Fibroblast of lung (primary cell): ENCODE data around the gene HCFC1R1. TPM values are rescaled to one million over a fixed set of nuclear protein-coding genes. Genes with fewer than 3 reads are reported as not detected.

Source experiments
- DNase-seq, 2 donors: peaks; one replicate each; pipeline versions ENCODE4 v3.0.0 to v3.0.0-alpha.2; 2010; ENCODE audit warnings: low read depth in 2 of 2
- H2AFZ ChIP-seq: 2 replicates; pipeline ENCODE4 v1.5.1; 2012; ENCODE audit warnings: low read length, control low read depth, inconsistent platforms
- H3K27ac ChIP-seq: 2 replicates; pipeline ENCODE4 v1.5.1; 2011; ENCODE audit warnings: low read length, control low read depth; ENCODE audit not compliant: insufficient read depth
- H3K27me3 ChIP-seq: 2 replicates; pipeline ENCODE4 v1.5.1; 2011; ENCODE audit warnings: mild to moderate bottlenecking, low read length; ENCODE audit not compliant: control insufficient read depth, insufficient read depth
- H3K36me3 ChIP-seq: 2 replicates; pipeline ENCODE4 v1.5.1; 2011; ENCODE audit warnings: low read length; ENCODE audit not compliant: control insufficient read depth, insufficient read depth
- H3K4me1 ChIP-seq: 2 replicates; pipeline ENCODE4 v1.5.1; 2011; ENCODE audit warnings: low read length; ENCODE audit not compliant: control insufficient read depth, insufficient read depth; ENCODE audit errors: extremely low read depth
- H3K4me2 ChIP-seq: 2 replicates; pipeline ENCODE4 v1.5.1; 2011; ENCODE audit warnings: low read length, control low read depth; ENCODE audit not compliant: insufficient read depth; ENCODE audit errors: extremely low read depth
- H3K4me3 ChIP-seq, 4 experiments: fragments of 200-600 bp in 1 of 4; sonication (generic) in 1 of 4; replicated peaks in 1 of 4; 2 replicates each; pipeline ENCODE4 v1.5.1; 2011 to 2016; ENCODE audit warnings: low read length in 4 of 4, low read depth in 3 of 4, mild to moderate bottlenecking in 3 of 4, control low read depth in 2 of 4, inconsistent platforms in 1 of 4, mixed read lengths in 1 of 4; ENCODE audit not compliant: insufficient read depth in 1 of 4; ENCODE audit errors: control extremely low read depth in 1 of 4
- H3K79me2 ChIP-seq: 2 replicates; pipeline ENCODE4 v1.5.1; 2012; ENCODE audit warnings: mild to moderate bottlenecking, low read length, inconsistent platforms; ENCODE audit not compliant: control insufficient read depth, insufficient read depth
- H3K9ac ChIP-seq: 2 replicates; pipeline ENCODE4 v1.5.1; 2011; ENCODE audit warnings: mild to moderate bottlenecking, low read length, control low read depth; ENCODE audit not compliant: insufficient read depth
- H3K9me3 ChIP-seq: 2 replicates; pipeline ENCODE4 v1.5.1; 2012; ENCODE audit warnings: low read depth, low read length; ENCODE audit not compliant: control insufficient read depth, insufficient read depth
- H4K20me1 ChIP-seq: 2 replicates; pipeline ENCODE4 v1.5.1; 2011; ENCODE audit warnings: low read length; ENCODE audit not compliant: control insufficient read depth, insufficient read depth; ENCODE audit errors: extremely low read depth
- CTCF ChIP-seq, 2 donors: IDR thresholded peaks in 1 of 2; conservative IDR thresholded peaks in 1 of 2; 1 replicate in 1 of 2; 2 replicates in 1 of 2; pipeline ENCODE4 v1.5.1; 2011 to 2012; ENCODE audit warnings: low read length in 2 of 2, control low read depth in 1 of 2, inconsistent platforms in 1 of 2, low read depth in 1 of 2, mild to moderate bottlenecking in 1 of 2
- EZH2 ChIP-seq: IDR thresholded peaks from 2 replicates; pipeline ENCODE4 v1.5.1; 2012; ENCODE audit warnings: low read length, control low read depth, mild to moderate bottlenecking; ENCODE audit errors: missing control alignments
- polyA plus RNA-seq, 2 donors: library from polyadenylated mRNA; depleted of rRNA in 1 of 2; stranded (reverse) in 1 of 2; unstranded in 1 of 2; fragments of >200 nt; gene quantifications; 2 replicates each; pipeline ENCODE4 v1.2.1, GENCODE V29; 2011 to 2012; ENCODE audit warnings: missing spikeins in 1 of 2
- total RNA-seq: library from RNA; depleted of rRNA; stranded (reverse); fragments of >200 nt; gene quantifications from 2 replicates; pipeline ENCODE4 v1.2.1, GENCODE V29; 2014

The HCFC1R1 gene
- total and polyA plus RNA-seq, 2 donors (not counting 1 experiment from before 2014, with no cell fraction given) = 58.0 to 75.5 TPM

DNA sequence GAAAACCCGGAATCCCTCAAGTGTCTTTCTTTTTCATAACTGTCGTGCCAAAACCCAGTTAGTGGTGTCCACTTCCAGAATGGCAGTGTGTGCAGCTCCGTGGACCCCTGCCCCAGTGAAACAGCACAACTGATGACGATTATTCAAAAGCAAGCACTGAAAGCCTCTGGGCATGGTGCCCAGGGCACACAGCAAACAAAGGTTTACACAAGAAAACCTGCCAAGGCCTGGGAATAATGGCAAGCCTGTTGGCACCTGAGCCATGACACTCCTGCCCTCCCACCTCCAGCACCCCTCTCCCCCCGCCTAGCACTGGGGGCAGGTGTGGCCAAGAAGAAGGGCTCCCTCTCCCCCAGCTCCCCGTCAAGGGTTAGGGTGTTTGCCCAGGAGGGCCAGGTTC is 46.3 kb downstream of the HCFC1R1 start:
- H3K4me2 ChIP-seq = no peak overlapping the region
- TF ChIP-seq EZH2 = no peak
- no peaks in the 10 kb centered on the region for H3K27me3 ChIP-seq
- H3K27ac ChIP-seq = no peak overlapping the region
- peaks cover 8% of the 10 kb centered on the region for H3K4me1 ChIP-seq
- peaks cover 2% of the 10 kb centered on the region for H3K36me3 ChIP-seq
- no peak overlapping the region for H2AFZ ChIP-seq
- no peak overlapping the region for H3K9ac ChIP-seq
- no peak for DNase-seq
- H4K20me1 ChIP-seq = no peaks in the 10 kb centered on the region
- H3K9me3 ChIP-seq = no peaks in the 10 kb centered on the region
- H3K4me3 ChIP-seq = no peak overlapping the region
- H3K79me2 ChIP-seq = peaks cover 5% of the 10 kb centered on the region

- no peak overlapping the region for H3K4me3 ChIP-seq
- no peak overlapping the region for H2AFZ ChIP-seq
- peaks cover 8% of the 10 kb centered on the region for H3K4me1 ChIP-seq
- H3K79me2 ChIP-seq = peaks cover 5% of the 10 kb centered on the region
- H3K36me3 ChIP-seq = peaks cover 2% of the 10 kb centered on the region
- H3K27ac ChIP-seq = no peak overlapping the region
- H3K9me3 ChIP-seq = no peaks in the 10 kb centered on the region
- H4K20me1 ChIP-seq = no peaks in the 10 kb centered on the region
- DNase-seq = no peak
- H3K4me2 ChIP-seq = no peak overlapping the region
- H3K9ac ChIP-seq = no peak overlapping the region
- TF ChIP-seq EZH2 = no peak
- TF ChIP-seq CTCF (conservative IDR thresholded peaks at IDR 0.05 in 1 of 2, IDR thresholded peaks at IDR 0.05 in 1 of 2; ENCODE audit: low read depth in 1 of 2, low read length in 2 of 2) = no peak
- H3K27me3 ChIP-seq = no peaks in the 10 kb centered on the region
Measured at GRCh38 chr16:2976673-2977072, 47.1 kb downstream of the HCFC1R1 start.

- Histone ChIP-seq H3K9me3 (no peaks in the 10 kb centered on the region), H3K4me1 (peaks cover 8% of the 10 kb centered on the region), H3K4me3 (no peak overlapping the region), H4K20me1 (no peaks in the 10 kb centered on the region), H3K36me3 (peaks cover 2% of the 10 kb centered on the region), H2AFZ (no peak overlapping the region), H3K27me3 (no peaks in the 10 kb centered on the region), H3K79me2 (peaks cover 5% of the 10 kb centered on the region), H3K4me2 (no peak overlapping the region), H3K9ac (no peak overlapping the region), H3K27ac (no peak overlapping the region)
- no peak for DNase-seq
- TF ChIP-seq CTCF (conservative IDR thresholded peaks at IDR 0.05 in 1 of 2, IDR thresholded peaks at IDR 0.05 in 1 of 2; ENCODE audit: low read depth in 1 of 2, low read length in 2 of 2) = no peak
- no peak for TF ChIP-seq EZH2
Measured at GRCh38 chr16:2976201-2976600, 47.5 kb downstream of the HCFC1R1 start.
